Astrocyte (in vitro differentiated cells and primary cell): ENCODE measurements around the gene SPOCK2. TPM values are rescaled to one million over a fixed set of nuclear protein-coding genes. Genes with fewer than 3 reads are reported as not detected.

Experiments used
- DNase-seq: peaks from one replicate; pipeline ENCODE4 v3.0.0-alpha.2; 2010; ENCODE audit warnings: low read depth
- FAIRE-seq: peaks from 2 replicates; lab custom pipeline; 2011; peaks lifted over from hg19 to GRCh38; lab: Jason Lieb, UNC
- H2AFZ ChIP-seq: 2 replicates; pipeline ENCODE4 v1.6.0; 2012; ENCODE audit warnings: low read depth, low read length, inconsistent platforms
- H3K27ac ChIP-seq: 2 replicates; pipeline ENCODE4 v1.5.1; 2011; ENCODE audit warnings: low read depth, low read length, inconsistent platforms
- H3K27me3 ChIP-seq: 2 replicates; pipeline ENCODE4 v1.6.0; 2011; ENCODE audit warnings: low read length, inconsistent platforms; ENCODE audit not compliant: insufficient read depth
- H3K36me3 ChIP-seq: 2 replicates; pipeline ENCODE4 v1.5.1; 2011; ENCODE audit warnings: low read length, inconsistent platforms; ENCODE audit not compliant: insufficient read depth
- H3K4me1 ChIP-seq: 2 replicates; pipeline ENCODE4 v1.5.1; 2011; ENCODE audit warnings: low read length, inconsistent platforms; ENCODE audit not compliant: insufficient read depth
- H3K4me2 ChIP-seq: 2 replicates; pipeline ENCODE4 v1.6.0; 2012; ENCODE audit warnings: low read length, inconsistent platforms
- H3K4me3 ChIP-seq: 2 replicates; pipeline ENCODE4 v1.5.1; 2011; ENCODE audit warnings: low read depth, mild to moderate bottlenecking, low read length, inconsistent platforms; ENCODE audit not compliant: insufficient read depth
- H3K79me2 ChIP-seq: 2 replicates; pipeline ENCODE4 v1.6.0; 2012; ENCODE audit warnings: mild to moderate bottlenecking, low read length, inconsistent platforms; ENCODE audit not compliant: insufficient read depth
- H3K9ac ChIP-seq: 2 replicates; pipeline ENCODE4 v1.6.0; 2012; ENCODE audit warnings: mild to moderate bottlenecking, low read length, inconsistent platforms
- H3K9me3 ChIP-seq: 2 replicates; pipeline ENCODE4 v1.5.1; 2012; ENCODE audit warnings: low read depth, mild to moderate bottlenecking, low read length, inconsistent platforms; ENCODE audit not compliant: insufficient read depth
- H4K20me1 ChIP-seq: 2 replicates; pipeline ENCODE4 v1.6.0; 2012; ENCODE audit warnings: low read length, inconsistent platforms; ENCODE audit not compliant: insufficient read depth
- H3K27ac Mint-ChIP-seq: one replicate; pipeline ENCODE4 v1.8.0; 2021; ENCODE audit warnings: mild to moderate bottlenecking, mixed read lengths; ENCODE audit not compliant: unreplicated experiment
- H3K27me3 Mint-ChIP-seq: one replicate; pipeline ENCODE4 v1.8.0; 2021; ENCODE audit warnings: low read depth, mixed read lengths; ENCODE audit not compliant: unreplicated experiment
- H3K36me3 Mint-ChIP-seq: one replicate; pipeline ENCODE4 v1.8.0; 2021; ENCODE audit warnings: low read depth, mixed read lengths; ENCODE audit not compliant: unreplicated experiment
- H3K4me1 Mint-ChIP-seq: one replicate; pipeline ENCODE4 v1.8.0; 2021; ENCODE audit warnings: low read depth, mixed read lengths; ENCODE audit not compliant: unreplicated experiment
- H3K4me3 Mint-ChIP-seq: one replicate; pipeline ENCODE4 v1.8.0; 2021; ENCODE audit warnings: mild to moderate bottlenecking, moderate library complexity, mixed read lengths; ENCODE audit not compliant: unreplicated experiment
- H3K9me3 Mint-ChIP-seq: one replicate; pipeline ENCODE4 v1.8.0; 2021; ENCODE audit warnings: mild to moderate bottlenecking, mixed read lengths; ENCODE audit not compliant: unreplicated experiment
- CTCF ChIP-seq: IDR thresholded peaks from 2 replicates; pipeline ENCODE4 v1.5.1; 2011; ENCODE audit warnings: low read depth, mild to moderate bottlenecking, inconsistent platforms, low read length, moderate library complexity; ENCODE audit not compliant: insufficient read depth
- EZH2 ChIP-seq: IDR thresholded peaks from 2 replicates; pipeline ENCODE4 v1.6.1; 2012; ENCODE audit warnings: mild to moderate bottlenecking, low read length, inconsistent platforms; ENCODE audit not compliant: insufficient read depth
- total RNA-seq: library from RNA; stranded (reverse); gene quantifications from 2 replicates; pipeline ENCODE4 v1.2.1, GENCODE V29; 2021

Gene SPOCK2
- total RNA-seq, 1 donor from 2014 or later, result 0.89 TPM

DNA sequence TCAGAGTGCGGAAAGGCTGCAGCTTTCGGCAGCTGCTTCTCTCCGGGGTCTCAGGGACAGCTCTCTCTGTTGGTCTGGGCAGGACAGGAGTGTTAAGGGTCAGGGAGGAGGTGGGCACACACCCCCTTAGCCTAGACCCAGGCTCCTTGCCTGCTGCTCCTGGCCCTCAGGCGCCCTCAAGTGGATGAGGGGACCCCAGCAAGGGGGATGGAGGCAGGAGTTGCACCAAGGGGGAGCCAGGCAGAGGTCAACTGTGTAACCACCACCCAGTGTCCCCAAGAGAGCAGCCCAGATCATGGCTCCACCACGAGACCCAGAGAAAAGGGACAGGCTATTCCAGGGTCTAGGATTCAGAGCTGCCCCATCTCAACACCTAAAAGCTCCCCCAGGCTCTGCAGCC is 26.9 kb downstream of the SPOCK2 start:
- no peak overlapping the region for H3K27ac Mint-ChIP-seq

DNA sequence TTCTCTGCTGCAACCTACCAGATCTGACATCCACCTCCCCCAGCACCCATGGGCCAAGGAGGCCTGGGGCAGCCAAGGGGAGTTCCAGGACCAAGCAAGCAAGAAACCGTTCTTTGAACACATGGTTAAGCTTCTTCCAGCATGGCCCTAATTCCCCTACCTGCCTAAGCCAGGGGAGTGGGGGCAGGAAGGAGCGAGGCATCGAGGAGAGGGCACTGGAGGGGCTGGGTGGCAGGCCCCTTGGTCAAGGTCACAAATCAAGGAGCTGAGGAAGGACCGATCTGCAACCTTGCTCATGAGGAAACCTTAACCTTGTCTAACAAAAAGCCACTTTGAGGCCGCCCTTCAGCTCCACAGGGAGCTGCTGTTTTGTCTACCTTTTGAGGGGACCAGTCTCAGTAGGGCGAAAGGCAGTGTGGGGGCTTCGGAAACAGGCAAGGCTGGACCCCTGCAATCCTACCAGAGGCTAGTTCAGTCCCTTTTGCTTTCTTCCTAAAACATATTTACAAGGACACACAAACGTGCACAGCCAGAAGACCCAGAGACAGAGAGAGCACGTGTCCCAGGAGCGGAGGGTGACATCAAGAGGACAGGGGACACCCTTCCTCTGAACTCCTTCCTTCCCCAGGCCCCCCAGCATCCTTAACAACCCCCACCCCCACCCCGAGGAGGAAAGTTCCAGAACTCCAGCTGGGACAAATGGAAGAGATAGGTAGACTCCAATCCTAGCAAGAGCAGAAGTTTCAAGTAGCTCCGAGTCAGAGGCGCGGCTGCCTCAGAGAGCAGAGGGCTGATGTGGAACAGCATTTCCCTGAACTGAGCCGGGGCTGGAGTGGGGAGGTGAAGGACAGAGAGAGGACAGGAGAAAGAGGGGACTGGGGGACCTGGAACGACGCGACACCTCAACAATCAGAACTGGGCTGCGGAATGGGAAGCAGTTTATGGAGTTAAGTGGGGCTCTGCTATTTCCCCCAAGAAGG is 28.2 kb downstream of the SPOCK2 start:
- H3K27me3 Mint-ChIP-seq, result peaks cover 29% of the 10 kb centered on the region
- peaks cover 4% of the 10 kb centered on the region for H3K36me3 Mint-ChIP-seq
- Histone ChIP-seq H3K4me2 (no peak overlapping the region), H3K9ac (no peak overlapping the region), H3K9me3 (no peaks in the 10 kb centered on the region), H3K79me2 (no peaks in the 10 kb centered on the region), H3K4me1 (peaks cover 6% of the 10 kb centered on the region), H3K4me3 (no peak overlapping the region), H2AFZ (no peak overlapping the region), H3K27me3 (peaks cover 31% of the 10 kb centered on the region), H3K27ac (no peak overlapping the region), H4K20me1 (no peaks in the 10 kb centered on the region), H3K36me3 (no peaks in the 10 kb centered on the region)
- H3K27ac Mint-ChIP-seq, result no peak overlapping the region
- H3K4me3 Mint-ChIP-seq, result no peak overlapping the region
- H3K4me1 Mint-ChIP-seq, result peaks cover 3% of the 10 kb centered on the region
- no peak for TF ChIP-seq CTCF
- TF ChIP-seq EZH2, result no peak
- no peaks in the 10 kb centered on the region for H3K9me3 Mint-ChIP-seq
- no peak for DNase-seq
- FAIRE-seq, result no peak

More for the DNA sequence above, 26.9 kb downstream of the SPOCK2 start:
- Histone ChIP-seq H3K4me2 (no peak overlapping the region), H3K27me3 (peaks cover 23% of the 10 kb centered on the region), H3K9me3 (no peaks in the 10 kb centered on the region), H3K9ac (no peak overlapping the region), H3K4me3 (no peak overlapping the region), H4K20me1 (no peaks in the 10 kb centered on the region), H3K4me1 (peaks cover 6% of the 10 kb centered on the region), H3K36me3 (no peaks in the 10 kb centered on the region), H2AFZ (no peak overlapping the region), H3K27ac (no peak overlapping the region), H3K79me2 (no peaks in the 10 kb centered on the region)
- peaks cover 3% of the 10 kb centered on the region for H3K4me1 Mint-ChIP-seq
- TF ChIP-seq CTCF, result no peak
- no peak for TF ChIP-seq EZH2
- FAIRE-seq (no peak), DNase-seq (no peak)
- H3K36me3 Mint-ChIP-seq, result peaks cover 4% of the 10 kb centered on the region
- H3K9me3 Mint-ChIP-seq, result no peaks in the 10 kb centered on the region
- peaks cover 31% of the 10 kb centered on the region for H3K27me3 Mint-ChIP-seq
- no peak overlapping the region for H3K4me3 Mint-ChIP-seq
